Endothelial cell of umbilical vein (primary cell): ENCODE measurements around the gene NAALADL1. TPM values are rescaled to one million over a fixed set of nuclear protein-coding genes. Genes with fewer than 3 reads are reported as not detected.

Source experiments
- BruUV-seq: library from RNA; stranded (reverse); fragments of 400-500 nt; replicated peaks from 2 replicates; lab custom pipeline; 2021; lab: Mats Ljungman, UMichigan
- CTCF ChIA-PET: fragments of 300-600, 350-600 bp; sonication (Branson Sonifier 250); formaldehyde crosslinking; loops from one replicate; lab custom pipeline; 2021; ENCODE audit warnings: antibody characterized with exemption, inconsistent platforms; lab: Charles Lee
- POLR2A ChIA-PET: fragments of 300-600, 350-600 bp; sonication (Branson Sonifier 250); formaldehyde crosslinking; loops from one replicate; lab custom pipeline; 2021; ENCODE audit warnings: antibody characterized with exemption, inconsistent platforms; lab: Charles Lee
- DNase-seq: peaks from one replicate; pipeline ENCODE4 v3.0.0-alpha.2; 2011; ENCODE audit warnings: low read depth, low spot score
- FAIRE-seq: peaks from 2 replicates; lab custom pipeline; 2011; peaks lifted over from hg19 to GRCh38; lab: Jason Lieb, UNC
- H2AFZ ChIP-seq: 2 replicates; pipeline ENCODE4 v1.6.0; 2012; ENCODE audit warnings: low read depth, low read length, control low read depth, inconsistent platforms
- H3K27ac ChIP-seq: 2 replicates; pipeline ENCODE4 v1.5.1; 2011; ENCODE audit warnings: low read depth, mild to moderate bottlenecking, control low read depth, low read length, moderate library complexity; ENCODE audit not compliant: insufficient read depth
- H3K27me3 ChIP-seq, 2 experiments: 2 replicates each; pipeline versions ENCODE4 v1.6.0 to v1.6.1; 2011; ENCODE audit warnings: low read length in 2 of 2, mixed read lengths in 1 of 2; ENCODE audit not compliant: control insufficient read depth in 2 of 2, insufficient read depth in 2 of 2
- H3K36me3 ChIP-seq, 2 experiments: 2 replicates in 1 of 2; 3 replicates in 1 of 2; pipeline ENCODE4 v1.5.1; 2011; ENCODE audit warnings: low read length in 2 of 2, mild to moderate bottlenecking in 1 of 2, moderate library complexity in 1 of 2; ENCODE audit not compliant: control insufficient read depth in 2 of 2, insufficient read depth in 2 of 2; ENCODE audit errors: extremely low read depth in 1 of 2
- H3K4me1 ChIP-seq: 3 replicates; pipeline ENCODE4 v1.5.1; 2011; ENCODE audit warnings: mild to moderate bottlenecking, low read length; ENCODE audit not compliant: control insufficient read depth, insufficient read depth; ENCODE audit errors: extremely low read depth
- H3K4me2 ChIP-seq: 2 replicates; pipeline ENCODE4 v1.6.1; 2011; ENCODE audit warnings: low read length, control low read depth, mixed read lengths; ENCODE audit not compliant: insufficient read depth
- H3K4me3 ChIP-seq, 3 experiments: fragments of 200-600 bp in 1 of 3; sonication (generic), shearing (Covaris generic) in 1 of 3; replicated peaks in 1 of 3; 2 replicates each; pipeline ENCODE4 v1.5.1; 2011 to 2016; ENCODE audit warnings: control low read depth in 3 of 3, low read length in 3 of 3, mild to moderate bottlenecking in 2 of 3, inconsistent platforms in 1 of 3, low read depth in 1 of 3, moderate library complexity in 1 of 3; ENCODE audit not compliant: insufficient read depth in 1 of 3
- H3K79me2 ChIP-seq: 2 replicates; pipeline ENCODE4 v1.6.0; 2012; ENCODE audit warnings: low read length, inconsistent platforms; ENCODE audit not compliant: control insufficient read depth, insufficient read depth
- H3K9ac ChIP-seq: replicated peaks from 2 replicates; pipeline ENCODE3; 2011; ENCODE audit warnings: low read length, control low read depth; ENCODE audit not compliant: insufficient read depth; ENCODE audit errors: extremely low read depth
- H3K9me1 ChIP-seq: replicated peaks from 3 replicates; pipeline ENCODE4 v1.6.0; 2011; ENCODE audit warnings: mild to moderate bottlenecking, low read length; ENCODE audit not compliant: control insufficient read depth, insufficient read depth; ENCODE audit errors: extremely low read depth
- H3K9me3 ChIP-seq: replicated peaks from 2 replicates; pipeline ENCODE4 v1.5.1; 2012; ENCODE audit warnings: low read length, inconsistent platforms; ENCODE audit not compliant: control insufficient read depth, insufficient read depth
- H4K20me1 ChIP-seq: replicated peaks from 2 replicates; pipeline ENCODE3; 2011; ENCODE audit warnings: mild to moderate bottlenecking, low read length; ENCODE audit not compliant: control insufficient read depth, insufficient read depth; ENCODE audit errors: extremely low read depth
- CTCF ChIP-seq, 2 donors: IDR thresholded peaks; 1 replicate in 1 of 2; 2 replicates in 1 of 2; pipeline ENCODE4 v1.5.1; 2011; ENCODE audit warnings: low read length in 2 of 2, mild to moderate bottlenecking in 2 of 2, moderate library complexity in 2 of 2, control low read depth in 1 of 2, inconsistent platforms in 1 of 2, low read depth in 1 of 2; ENCODE audit not compliant: insufficient read depth in 1 of 2; ENCODE audit errors: extremely low read depth in 1 of 2
- EZH2 ChIP-seq: IDR thresholded peaks from 2 replicates; pipeline ENCODE4 v1.6.1; 2012; ENCODE audit warnings: borderline replicate concordance, low read depth, mild to moderate bottlenecking, moderate library complexity, low read length, inconsistent platforms; ENCODE audit not compliant: severe bottlenecking
- FOS ChIP-seq: IDR thresholded peaks from 2 replicates; pipeline ENCODE4 v1.6.1; 2011; ENCODE audit warnings: mild to moderate bottlenecking, low read length, moderate library complexity, borderline replicate concordance; ENCODE audit not compliant: insufficient read depth
- GATA2 ChIP-seq: IDR thresholded peaks from 2 replicates; pipeline ENCODE4 v1.7.0; 2011; ENCODE audit warnings: low read depth, mild to moderate bottlenecking, moderate library complexity, mixed read lengths, low read length; ENCODE audit not compliant: insufficient read length, insufficient read depth
- JUN ChIP-seq: IDR thresholded peaks from 2 replicates; pipeline ENCODE4 v1.6.1; 2011; ENCODE audit warnings: borderline replicate concordance, low read depth; ENCODE audit not compliant: insufficient read length, insufficient read depth
- MAX ChIP-seq: IDR thresholded peaks from 2 replicates; pipeline ENCODE4 v1.6.1; 2011; ENCODE audit not compliant: insufficient read depth, insufficient read length
- MYC ChIP-seq: IDR thresholded peaks from one replicate; pipeline ENCODE4 v1.6.1; 2011; ENCODE audit warnings: mild to moderate bottlenecking, low read depth, low read length
- POLR2A ChIP-seq: IDR thresholded peaks from 2 replicates; pipeline ENCODE4 v1.6.1; 2012; ENCODE audit warnings: low read depth, mild to moderate bottlenecking, control low read depth, low read length
- POLR2AphosphoS5 ChIP-seq: IDR thresholded peaks from 2 replicates; pipeline ENCODE4 v1.6.1; 2012; ENCODE audit warnings: low read depth, mild to moderate bottlenecking, control low read depth, low read length, moderate library complexity; ENCODE audit not compliant: insufficient read depth
- dilution Hi-C: fragments of 300-500 bp; cut with MboI; formaldehyde crosslinking; loops from one replicate; pipeline ENCODE4 v1.15.0; 2019; ENCODE audit warnings: low sequenced_read_pairs; ENCODE audit not compliant: extremely low pct_ligation_motif_present
- intact Hi-C: fragments of 100-400 bp; cut with micrococcal nuclease; formaldehyde crosslinking; loops from one replicate; pipeline ENCODE4 v1.10.0; 2022
- polyA plus RNA-seq, 4 experiments: library from polyadenylated mRNA; depleted of rRNA in 3 of 4; stranded (reverse) in 3 of 4; unstranded in 1 of 4; fragments of >200 nt; gene quantifications; 2 replicates each; pipeline versions ENCODE4 v1.2.1 to v1.2.3, GENCODE V29; 2011 to 2012; ENCODE audit warnings: missing spikeins in 1 of 4
- total RNA-seq: library from RNA; stranded (reverse); gene quantifications from 2 replicates; pipeline ENCODE4 v1.2.3, GENCODE V29; 2021

NAALADL1 gene
- total and polyA plus RNA-seq, 2 donors (not counting 3 experiments of a cell fraction or from before 2014, with no cell fraction given) = 6.8 to 13.9 TPM

GRCh38 chr11:65102142-65103095 is 44.1 kb upstream of the NAALADL1 start:
- no peak overlapping the region for H3K27ac ChIP-seq
- TF ChIP-seq MYC (no peak), POLR2AphosphoS5 (no peak), JUN (no peak), GATA2 (no peak), FOS (no peak), MAX (no peak), EZH2 (no peak), CTCF (IDR thresholded peaks at IDR 0.05; ENCODE audit: extremely low read depth in 1 of 2, insufficient read depth in 1 of 2, low read depth in 1 of 2, low read length in 2 of 2) (no peak), POLR2A (no peak)
- dilution Hi-C loops = no loop called here

More at GRCh38 chr11:65102142-65103095, 44.1 kb upstream of the NAALADL1 start:
- CTCF ChIA-PET = interaction anchor here (0.6 to 3.5 kb wide), 6 partner anchors 9 to 173 kb away, joined by 3 to 22 read pairs (median 4); partner anchors contain the start of genes ARL2, FAU, MRPL49 and TM7SF2
- Histone ChIP-seq H3K9me3 (no peaks in the 10 kb centered on the region), H4K20me1 (no peaks in the 10 kb centered on the region), H3K36me3 (peaks cover 0 to 2% of the 10 kb centered on the region in 2 experiments), H3K79me2 (peaks cover 11% of the 10 kb centered on the region), H3K4me3 (no peak overlapping the region), H3K27me3 (no peaks in the 10 kb centered on the region), H2AFZ (no peak overlapping the region), H3K9ac (no peak overlapping the region), H3K9me1 (no peaks in the 10 kb centered on the region), H3K4me2 (no peak overlapping the region), H3K4me1 (peaks cover 4% of the 10 kb centered on the region)
- BruUV-seq = no TSS peak
- DNase-seq = peak; percentile 48
- POLR2A ChIA-PET = interaction anchor here (0.7 kb wide), 1 partner anchor 17 kb away, joined by 4 read pairs; no protein-coding TSS in a partner anchor
- FAIRE-seq = peak; percentile 67
- intact Hi-C loops = no loop called here
